HL-60 (cell line): ENCODE measurements around the gene BAIAP2.

Source experiments
- DNase-seq, 2 experiments: peaks; one replicate each; pipeline ENCODE4 v3.0.0-alpha.2; 2010 to 2020; ENCODE audit warnings: low read depth in 1 of 2, low spot score in 1 of 2
- H3K27ac ChIP-seq: fragments of 250-450 bp; sonication (Bioruptor Pico); replicated peaks from 2 replicates; pipeline ENCODE4 v1.5.1; 2020; ENCODE audit warnings: mild to moderate bottlenecking, moderate library complexity
- H3K27me3 ChIP-seq: fragments of 250-450 bp; sonication (Bioruptor Pico); 2 replicates; pipeline ENCODE4 v1.5.1; 2021; ENCODE audit warnings: mild to moderate bottlenecking, moderate library complexity; ENCODE audit not compliant: insufficient read depth, poor library complexity, severe bottlenecking
- H3K4me3 ChIP-seq: replicated peaks from 2 replicates; pipeline ENCODE4 v1.5.1; 2011; ENCODE audit warnings: mild to moderate bottlenecking, control low read depth, low read length; ENCODE audit not compliant: insufficient read depth
- CTCF ChIP-seq: IDR thresholded peaks from one replicate; pipeline ENCODE4 v1.5.1; 2011; ENCODE audit warnings: low read length, control low read depth, inconsistent platforms; ENCODE audit not compliant: insufficient read depth
- GABPA ChIP-seq: IDR thresholded peaks from 2 replicates; pipeline ENCODE4 v1.6.1; 2012; ENCODE audit warnings: low read depth
- POLR2AphosphoS5 ChIP-seq: IDR thresholded peaks from 2 replicates; pipeline ENCODE4 v1.6.1; 2012; ENCODE audit warnings: low read depth
- SPI1 ChIP-seq: IDR thresholded peaks from 2 replicates; pipeline ENCODE4 v1.6.1; 2012; ENCODE audit warnings: low read depth, mild to moderate bottlenecking, borderline replicate concordance
- long read RNA-seq: library from polyadenylated mRNA; unstranded; transcript quantifications from one replicate; pipeline ENCODE4 v2.0.0, GENCODE V29; 2020
- TF ChIP-seq, protein P1 (sequence below): IDR thresholded peaks from 2 replicates; pipeline ENCODE4 v1.6.1; 2012; ENCODE audit warnings: low read depth; ENCODE audit not compliant: insufficient replicate concordance

The BAIAP2 gene
- long read RNA-seq, partial matches to known transcripts, result 0 of 8 reads
- long read RNA-seq, other reads (novel, unspliced or antisense), result 3 of 8 reads

DNA sequence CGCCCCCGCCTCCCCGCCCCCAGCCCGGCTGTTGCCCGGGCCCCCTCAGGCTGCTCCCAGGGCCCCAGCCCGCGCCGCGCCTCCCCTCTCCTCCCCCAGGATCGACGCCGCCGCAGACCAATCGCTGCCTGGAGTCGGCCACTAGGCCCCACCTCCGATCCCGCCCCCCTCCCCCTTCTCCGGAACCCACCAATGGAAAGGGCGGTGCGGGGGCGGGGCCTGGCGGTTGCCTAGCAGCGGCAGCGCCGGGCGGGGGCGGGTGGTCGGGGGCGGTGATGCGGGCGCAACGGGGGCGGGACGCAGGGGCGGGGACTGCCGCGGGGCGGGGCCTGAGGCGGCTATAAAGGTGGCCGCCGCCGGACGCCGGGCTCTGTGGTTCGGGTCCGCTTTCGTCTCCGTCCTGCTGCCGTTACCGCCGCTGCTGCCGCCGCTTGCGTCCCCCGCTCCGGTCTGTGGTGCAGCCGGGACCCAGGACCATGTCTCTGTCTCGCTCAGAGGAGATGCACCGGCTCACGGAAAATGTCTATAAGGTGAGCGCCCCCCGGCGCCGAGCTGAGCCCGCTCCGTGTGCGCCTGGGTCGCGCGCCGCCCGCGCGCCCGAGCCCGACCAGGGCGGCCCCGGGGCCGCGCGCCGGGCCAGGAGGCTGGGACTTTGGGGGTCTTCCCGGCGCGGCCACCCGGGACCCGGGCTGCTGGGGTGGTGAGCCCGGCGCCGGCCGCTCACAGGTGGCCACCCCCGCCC, at the start of gene BAIAP2:
Gene BAIAP2 (plus strand): TSS at position 373 of the 742 bp plus-strand sequence. CDS start 104 bp downstream, at position 477.
- Histone ChIP-seq H3K27me3 (peaks cover 16% of the 10 kb centered on the region), H3K27ac (peak within 1 kb of the TSS; percentile 14), H3K4me3 (peak within 1 kb of the TSS; percentile 62)
- DNase-seq, result peak; percentile 88 to 92
- peak; percentile 55; the same call in 1 of the 2 replicates for TF ChIP-seq POLR2AphosphoS5
- TF ChIP-seq GABPA, result no peak

DNA sequence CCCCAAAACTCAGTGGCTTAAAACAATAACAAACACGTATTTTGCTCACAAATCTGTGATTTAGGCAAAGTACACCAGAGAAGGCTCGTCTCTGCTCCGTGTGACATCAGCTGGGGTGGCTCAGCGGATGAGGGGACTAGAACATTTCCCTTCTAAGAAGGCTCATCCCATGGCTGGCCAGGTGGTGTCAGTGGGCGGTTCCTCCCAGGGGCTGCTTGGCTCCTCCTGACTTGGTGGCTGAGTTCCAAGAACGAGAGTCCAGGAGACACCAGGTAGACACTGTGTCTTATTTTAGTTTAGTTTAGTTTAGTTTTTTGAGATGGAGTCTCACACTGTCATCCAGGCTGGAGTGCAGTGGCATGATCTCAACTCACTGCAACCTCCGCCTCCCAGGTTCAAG, 48.9 kb upstream of the BAIAP2 start:
- TF ChIP-seq CTCF (no peak), SPI1 (no peak)
- no peak overlapping the region for H3K27ac ChIP-seq
- no peak overlapping the region for H3K4me3 ChIP-seq
- H3K27me3 ChIP-seq, result no peaks in the 10 kb centered on the region
- no peak for DNase-seq

GRCh38 chr17:80986816-80987475, 48.0 kb upstream of the BAIAP2 start:
- Histone ChIP-seq H3K27ac (peak overlapping the region; percentile 48), H3K27me3 (no peaks in the 10 kb centered on the region), H3K4me3 (no peak overlapping the region)
- DNase-seq, result peak; percentile 39 to 73
- TF ChIP-seq, protein P1, sequence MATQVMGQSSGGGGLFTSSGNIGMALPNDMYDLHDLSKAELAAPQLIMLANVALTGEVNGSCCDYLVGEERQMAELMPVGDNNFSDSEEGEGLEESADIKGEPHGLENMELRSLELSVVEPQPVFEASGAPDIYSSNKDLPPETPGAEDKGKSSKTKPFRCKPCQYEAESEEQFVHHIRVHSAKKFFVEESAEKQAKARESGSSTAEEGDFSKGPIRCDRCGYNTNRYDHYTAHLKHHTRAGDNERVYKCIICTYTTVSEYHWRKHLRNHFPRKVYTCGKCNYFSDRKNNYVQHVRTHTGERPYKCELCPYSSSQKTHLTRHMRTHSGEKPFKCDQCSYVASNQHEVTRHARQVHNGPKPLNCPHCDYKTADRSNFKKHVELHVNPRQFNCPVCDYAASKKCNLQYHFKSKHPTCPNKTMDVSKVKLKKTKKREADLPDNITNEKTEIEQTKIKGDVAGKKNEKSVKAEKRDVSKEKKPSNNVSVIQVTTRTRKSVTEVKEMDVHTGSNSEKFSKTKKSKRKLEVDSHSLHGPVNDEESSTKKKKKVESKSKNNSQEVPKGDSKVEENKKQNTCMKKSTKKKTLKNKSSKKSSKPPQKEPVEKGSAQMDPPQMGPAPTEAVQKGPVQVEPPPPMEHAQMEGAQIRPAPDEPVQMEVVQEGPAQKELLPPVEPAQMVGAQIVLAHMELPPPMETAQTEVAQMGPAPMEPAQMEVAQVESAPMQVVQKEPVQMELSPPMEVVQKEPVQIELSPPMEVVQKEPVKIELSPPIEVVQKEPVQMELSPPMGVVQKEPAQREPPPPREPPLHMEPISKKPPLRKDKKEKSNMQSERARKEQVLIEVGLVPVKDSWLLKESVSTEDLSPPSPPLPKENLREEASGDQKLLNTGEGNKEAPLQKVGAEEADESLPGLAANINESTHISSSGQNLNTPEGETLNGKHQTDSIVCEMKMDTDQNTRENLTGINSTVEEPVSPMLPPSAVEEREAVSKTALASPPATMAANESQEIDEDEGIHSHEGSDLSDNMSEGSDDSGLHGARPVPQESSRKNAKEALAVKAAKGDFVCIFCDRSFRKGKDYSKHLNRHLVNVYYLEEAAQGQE, result peak; percentile 20
- TF ChIP-seq GABPA (no peak), SPI1 (no peak; the same call in 1 of the 2 replicates), CTCF (no peak), POLR2AphosphoS5 (peak; percentile 40; the same call in 1 of the 2 replicates)

DNA sequence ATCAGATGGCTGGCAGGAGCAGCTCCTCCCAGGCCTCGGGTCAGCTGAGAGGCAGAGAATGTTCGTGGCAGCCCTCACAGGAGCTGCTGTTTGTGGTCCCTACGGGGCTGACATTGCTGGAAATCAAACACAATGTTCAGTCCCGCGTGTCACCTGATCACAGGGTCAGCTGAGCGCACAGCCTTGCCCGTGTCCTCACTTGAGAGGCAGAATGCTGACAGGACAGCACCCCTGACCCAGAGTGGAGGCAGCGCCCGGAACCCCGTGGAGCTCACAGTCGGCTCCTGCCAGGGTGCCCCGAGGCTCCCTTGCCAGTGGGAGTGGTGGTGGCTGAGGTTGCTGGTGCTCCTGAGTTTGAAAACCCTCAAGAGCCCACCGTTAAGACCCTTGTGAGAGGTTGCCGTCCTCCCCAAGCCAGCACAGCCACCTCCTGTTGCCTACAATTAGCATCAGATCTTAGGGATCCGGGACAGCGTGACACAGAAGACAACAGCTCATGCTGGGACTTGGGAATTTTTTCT, 47.0 kb upstream of the BAIAP2 start:
- no peak for TF ChIP-seq CTCF
- no peak for TF ChIP-seq SPI1
- TF ChIP-seq, protein P1, result no peak
- no peak for TF ChIP-seq POLR2AphosphoS5
- no peak for TF ChIP-seq GABPA
- DNase-seq, result no peak
- Histone ChIP-seq H3K27me3 (no peaks in the 10 kb centered on the region), H3K4me3 (no peak overlapping the region), H3K27ac (no peak overlapping the region)
